ENCODE data around the gene GSK3B. TPM values are rescaled to one million over a fixed set of nuclear protein-coding genes. Genes with fewer than 3 reads are reported as not detected.

The GSK3B gene
- total and polyA plus RNA-seq, 2 donors from 2014 or later, result 6.4 to 52.1 TPM

GRCh38 chr3:119950666-119951325 lies 143.5 kb downstream of the GSK3B start:
- no peaks in the 10 kb centered on the region for H3K36me3 ChIP-seq (ENCODE audit: control insufficient read depth in 2 of 3, insufficient read depth in 3 of 3, low read length in 3 of 3)
- no peak overlapping the region for H3K4me3 ChIP-seq (ENCODE audit: low read length in 3 of 3)
- no peaks in the 10 kb centered on the region for H3K9me3 ChIP-seq (ENCODE audit: control insufficient read depth in 2 of 3, insufficient read depth in 1 of 3, low read length in 3 of 3)
- no peak for TF ChIP-seq CTCF (IDR thresholded peaks at IDR 0.05; ENCODE audit: borderline replicate concordance, extremely low read depth, insufficient read depth)
- no peak overlapping the region for H3K9ac ChIP-seq (ENCODE audit: low read length in 3 of 3)
- H3K27ac ChIP-seq (ENCODE audit: low read depth in 2 of 2, low read length in 2 of 2), result no peak overlapping the region
- FAIRE-seq (no peak), DNase-seq (no peak)
- H3K27me3 ChIP-seq (ENCODE audit: control insufficient read depth, insufficient read depth, low read length), result no peaks in the 10 kb centered on the region
- intact Hi-C loops (cut with DNase I), result no loop called here
- H3K4me1 ChIP-seq (ENCODE audit: control insufficient read depth in 2 of 3, insufficient read depth in 2 of 3, low read depth in 1 of 3, low read length in 3 of 3), result peaks cover 0 to 4% (median 0%) of the 10 kb centered on the region in 3 donors

- Histone ChIP-seq H3K36me3 (ENCODE audit: control insufficient read depth in 2 of 3, insufficient read depth in 3 of 3, low read length in 3 of 3) (no peaks in the 10 kb centered on the region), H3K27me3 (ENCODE audit: control insufficient read depth, insufficient read depth, low read length) (no peaks in the 10 kb centered on the region), H3K4me1 (ENCODE audit: control insufficient read depth in 2 of 3, insufficient read depth in 2 of 3, low read depth in 1 of 3, low read length in 3 of 3) (peaks cover 0 to 4% (median 0%) of the 10 kb centered on the region in 3 donors), H3K9me3 (ENCODE audit: control insufficient read depth in 2 of 3, insufficient read depth in 1 of 3, low read length in 3 of 3) (no peaks in the 10 kb centered on the region), H3K4me3 (ENCODE audit: low read length in 3 of 3) (no peak overlapping the region), H3K27ac (ENCODE audit: low read depth in 2 of 2, low read length in 2 of 2) (no peak overlapping the region), H3K9ac (ENCODE audit: low read length in 3 of 3) (no peak overlapping the region)
- FAIRE-seq (no peak), DNase-seq (no peak)
- intact Hi-C loops (cut with DNase I), result no loop called here
- TF ChIP-seq CTCF (IDR thresholded peaks at IDR 0.05; ENCODE audit: borderline replicate concordance, extremely low read depth, insufficient read depth), result no peak
These were observed 149.0 kb downstream of the GSK3B start for GRCh38 chr3:119945291-119945690.

- H3K4me1 ChIP-seq (ENCODE audit: control insufficient read depth in 2 of 3, insufficient read depth in 2 of 3, low read depth in 1 of 3, low read length in 3 of 3), result no peaks in the 10 kb centered on the region
- no peak for TF ChIP-seq CTCF (IDR thresholded peaks at IDR 0.05; ENCODE audit: borderline replicate concordance, extremely low read depth, insufficient read depth)
- no peaks in the 10 kb centered on the region for H3K9me3 ChIP-seq (ENCODE audit: control insufficient read depth in 2 of 3, insufficient read depth in 1 of 3, low read length in 3 of 3)
- FAIRE-seq (no peak), DNase-seq (no peak)
- H3K36me3 ChIP-seq (ENCODE audit: control insufficient read depth in 2 of 3, insufficient read depth in 3 of 3, low read length in 3 of 3), result no peaks in the 10 kb centered on the region
- H3K27me3 ChIP-seq (ENCODE audit: control insufficient read depth, insufficient read depth, low read length), result no peaks in the 10 kb centered on the region
- H3K9ac ChIP-seq (ENCODE audit: low read length in 3 of 3), result no peak overlapping the region
- H3K27ac ChIP-seq (ENCODE audit: low read depth in 2 of 2, low read length in 2 of 2), result no peak overlapping the region
- intact Hi-C loops (cut with DNase I), result no loop called here
- no peak overlapping the region for H3K4me3 ChIP-seq (ENCODE audit: low read length in 3 of 3)
These were observed 150.2 kb downstream of the GSK3B start for GRCh38 chr3:119944091-119944490.

- no peaks in the 10 kb centered on the region for H3K36me3 ChIP-seq (ENCODE audit: control insufficient read depth in 2 of 3, insufficient read depth in 3 of 3, low read length in 3 of 3)
- TF ChIP-seq CTCF (IDR thresholded peaks at IDR 0.05; ENCODE audit: borderline replicate concordance, extremely low read depth, insufficient read depth), result no peak
- no peaks in the 10 kb centered on the region for H3K9me3 ChIP-seq (ENCODE audit: control insufficient read depth in 2 of 3, insufficient read depth in 1 of 3, low read length in 3 of 3)
- DNase-seq (no peak), FAIRE-seq (no peak)
- H3K27me3 ChIP-seq (ENCODE audit: control insufficient read depth, insufficient read depth, low read length), result no peaks in the 10 kb centered on the region
- no peak overlapping the region for H3K27ac ChIP-seq (ENCODE audit: low read depth in 2 of 2, low read length in 2 of 2)
- no peak overlapping the region for H3K4me3 ChIP-seq (ENCODE audit: low read length in 3 of 3)
- intact Hi-C loops (cut with DNase I), result no loop called here
- H3K4me1 ChIP-seq (ENCODE audit: control insufficient read depth in 2 of 3, insufficient read depth in 2 of 3, low read depth in 1 of 3, low read length in 3 of 3), result no peaks in the 10 kb centered on the region
- no peak overlapping the region for H3K9ac ChIP-seq (ENCODE audit: low read length in 3 of 3)
These were observed 155.2 kb downstream of the GSK3B start for GRCh38 chr3:119939077-119939476.

Measured in kidney (tissue), 14 donors.